Epithelial cell of proximal tubule (primary cell): ENCODE results near the gene ADRA2B. TPM values are rescaled to one million over a fixed set of nuclear protein-coding genes. Genes with fewer than 3 reads are reported as not detected.

ENCODE experiments used
- DNase-seq: peaks from one replicate; pipeline ENCODE4 v3.0.0-alpha.2; 2011; ENCODE audit warnings: low read depth
- H3K4me3 ChIP-seq: 2 replicates; pipeline ENCODE4 v1.5.1; 2011; ENCODE audit warnings: low read depth, mild to moderate bottlenecking, low read length
- total RNA-seq: library from RNA; depleted of rRNA; stranded (reverse); fragments of >200 nt; gene quantifications from 2 replicates; pipeline ENCODE4 v1.2.3, GENCODE V29; 2015
- TF ChIP-seq, protein P1 (sequence below): conservative IDR thresholded peaks from 2 replicates; pipeline ENCODE4 v1.5.1; 2012; ENCODE audit warnings: low read depth, mild to moderate bottlenecking, low read length

The ADRA2B gene
- total RNA-seq, 1 donor from 2014 or later: 0.23 TPM

DNA sequence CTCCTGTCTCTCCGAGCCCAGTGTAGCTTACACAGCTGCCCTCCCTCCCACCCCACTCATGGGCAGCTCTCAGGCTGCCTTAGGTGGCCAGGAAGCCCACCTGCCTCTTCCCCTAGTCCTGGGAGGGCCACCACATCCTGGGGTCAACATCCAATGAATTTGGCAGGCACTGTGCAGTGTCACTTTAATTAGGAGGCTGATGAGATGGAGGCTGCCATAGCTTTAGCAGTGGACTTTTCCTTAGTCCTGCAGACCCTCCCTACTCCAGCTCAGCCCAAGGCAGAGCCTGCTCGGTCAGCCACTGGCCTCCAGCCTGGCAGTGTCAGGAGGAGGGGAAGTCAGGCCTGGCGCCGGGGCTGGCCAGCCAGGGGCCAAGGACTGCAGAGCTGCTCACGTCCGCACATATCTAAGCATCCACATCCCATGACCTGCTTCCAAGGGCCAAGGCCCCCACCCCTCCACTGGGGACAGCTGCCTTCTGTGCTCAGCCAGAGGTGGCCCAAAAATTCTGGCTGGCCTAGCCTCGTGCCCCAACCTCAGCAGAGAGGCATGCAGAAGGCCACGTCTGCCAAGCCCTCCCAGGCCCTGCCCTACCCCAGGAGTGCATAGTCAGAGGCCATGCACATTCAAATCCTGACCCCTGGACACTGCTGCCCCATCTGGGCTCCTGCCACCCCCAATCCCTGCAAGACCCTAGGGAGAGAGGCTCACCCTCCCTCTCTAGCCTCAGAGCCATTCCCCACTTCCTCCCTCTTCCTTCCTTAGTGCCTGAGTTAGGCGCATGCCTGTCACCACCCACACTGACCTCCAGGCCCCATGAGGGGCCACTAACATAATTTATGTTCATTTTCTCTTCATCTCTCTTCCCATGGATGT is 33.1 kb downstream of the ADRA2B start:
- no peak for DNase-seq

GRCh38 chr2:96082211-96083063 is 33.9 kb downstream of the ADRA2B start:
- no peak for DNase-seq
- no peak overlapping the region for H3K4me3 ChIP-seq
- TF ChIP-seq, protein P1, sequence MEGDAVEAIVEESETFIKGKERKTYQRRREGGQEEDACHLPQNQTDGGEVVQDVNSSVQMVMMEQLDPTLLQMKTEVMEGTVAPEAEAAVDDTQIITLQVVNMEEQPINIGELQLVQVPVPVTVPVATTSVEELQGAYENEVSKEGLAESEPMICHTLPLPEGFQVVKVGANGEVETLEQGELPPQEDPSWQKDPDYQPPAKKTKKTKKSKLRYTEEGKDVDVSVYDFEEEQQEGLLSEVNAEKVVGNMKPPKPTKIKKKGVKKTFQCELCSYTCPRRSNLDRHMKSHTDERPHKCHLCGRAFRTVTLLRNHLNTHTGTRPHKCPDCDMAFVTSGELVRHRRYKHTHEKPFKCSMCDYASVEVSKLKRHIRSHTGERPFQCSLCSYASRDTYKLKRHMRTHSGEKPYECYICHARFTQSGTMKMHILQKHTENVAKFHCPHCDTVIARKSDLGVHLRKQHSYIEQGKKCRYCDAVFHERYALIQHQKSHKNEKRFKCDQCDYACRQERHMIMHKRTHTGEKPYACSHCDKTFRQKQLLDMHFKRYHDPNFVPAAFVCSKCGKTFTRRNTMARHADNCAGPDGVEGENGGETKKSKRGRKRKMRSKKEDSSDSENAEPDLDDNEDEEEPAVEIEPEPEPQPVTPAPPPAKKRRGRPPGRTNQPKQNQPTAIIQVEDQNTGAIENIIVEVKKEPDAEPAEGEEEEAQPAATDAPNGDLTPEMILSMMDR: no peak

More for the DNA sequence above, 33.1 kb downstream of the ADRA2B start:
- TF ChIP-seq, protein P1: no peak
- no peak overlapping the region for H3K4me3 ChIP-seq

DNA sequence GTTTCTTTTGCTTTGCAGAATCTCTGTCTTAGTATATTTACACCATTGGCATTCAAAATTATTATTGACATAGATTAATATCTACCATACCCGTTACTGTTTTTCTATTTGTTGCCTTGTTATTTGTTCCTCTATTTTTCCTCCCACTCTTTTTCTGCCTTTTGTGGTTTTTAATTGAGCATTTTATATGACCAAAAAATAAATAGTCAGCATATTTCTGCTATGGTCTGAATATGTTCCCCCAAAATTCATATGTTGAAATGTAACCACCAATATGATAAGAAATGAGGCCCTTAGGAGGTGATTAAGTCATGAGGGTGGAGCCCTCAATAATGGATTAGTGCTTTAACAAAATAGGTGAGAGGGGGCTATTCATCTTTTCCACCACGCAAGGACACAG is 35.3 kb downstream of the ADRA2B start:
- no peak for DNase-seq
- H3K4me3 ChIP-seq: no peak overlapping the region
- TF ChIP-seq, protein P1: no peak

- no peak for DNase-seq
- TF ChIP-seq, protein P1: no peak
- no peak overlapping the region for H3K4me3 ChIP-seq
These were observed 41.1 kb downstream of the ADRA2B start for GRCh38 chr2:96075199-96075771.

DNA sequence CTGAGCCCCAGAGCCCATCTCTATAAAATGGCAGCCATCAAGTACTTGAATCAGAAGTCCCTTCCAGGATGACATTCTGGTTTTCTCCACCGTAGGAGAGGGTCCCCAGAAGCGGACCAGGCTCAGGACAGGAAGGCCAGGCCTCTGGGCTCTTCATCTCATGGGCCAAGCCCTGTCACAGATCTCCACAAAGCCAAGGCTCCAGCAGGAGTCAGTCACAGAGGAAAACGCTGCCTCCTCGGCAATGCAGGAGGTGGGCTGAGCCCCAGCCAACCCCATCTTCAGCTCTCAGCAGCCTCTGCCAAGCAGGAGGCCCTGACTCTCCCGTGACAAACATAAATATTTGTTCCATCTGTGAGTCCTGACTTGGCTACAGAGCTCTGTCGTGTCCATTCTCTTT is 42.2 kb downstream of the ADRA2B start:
- no peak for DNase-seq
- TF ChIP-seq, protein P1: no peak
- no peak overlapping the region for H3K4me3 ChIP-seq

DNA sequence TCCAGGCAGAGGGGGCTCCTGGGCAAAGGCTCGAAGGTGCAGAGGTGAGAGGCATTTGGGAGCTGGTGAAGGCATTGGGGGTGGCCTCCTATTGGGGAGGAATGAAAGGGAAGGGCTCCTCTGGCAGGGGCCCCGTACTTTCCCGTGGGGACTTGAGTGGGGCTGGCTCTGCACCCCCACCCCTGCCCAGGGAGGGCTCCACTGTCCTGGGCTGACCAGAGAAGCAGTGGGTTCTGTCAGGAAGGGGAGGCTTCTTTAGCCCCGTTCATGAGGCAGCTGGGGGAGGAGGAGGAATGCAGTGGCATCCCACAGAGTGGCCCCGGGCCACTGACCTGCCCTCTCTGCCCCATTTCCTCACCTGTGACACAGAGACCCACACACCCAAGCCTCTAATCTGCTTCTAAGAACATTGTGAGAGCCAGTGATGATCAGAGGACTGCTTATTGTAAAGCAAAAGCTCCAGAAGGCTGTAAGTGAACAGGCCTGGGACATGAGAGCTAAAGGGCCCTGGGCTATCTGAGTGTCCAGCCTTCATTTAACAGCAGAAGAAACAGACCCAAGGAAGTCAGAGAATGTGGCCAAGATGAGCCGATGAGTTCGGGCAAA is 43.1 kb downstream of the ADRA2B start:
- no peak overlapping the region for H3K4me3 ChIP-seq
- TF ChIP-seq, protein P1: no peak
- no peak for DNase-seq
